Astrocyte (in vitro differentiated cells and primary cell): ENCODE data around the gene AUTS2. TPM values are rescaled to one million over a fixed set of nuclear protein-coding genes. Genes with fewer than 3 reads are reported as not detected.

Experiments used
- DNase-seq: peaks from one replicate; pipeline ENCODE4 v3.0.0-alpha.2; 2010; ENCODE audit warnings: low read depth
- FAIRE-seq: peaks from 2 replicates; lab custom pipeline; 2011; peaks lifted over from hg19 to GRCh38; lab: Jason Lieb, UNC
- H2AFZ ChIP-seq: 2 replicates; pipeline ENCODE4 v1.6.0; 2012; ENCODE audit warnings: low read depth, low read length, inconsistent platforms
- H3K27ac ChIP-seq: 2 replicates; pipeline ENCODE4 v1.5.1; 2011; ENCODE audit warnings: low read depth, low read length, inconsistent platforms
- H3K27me3 ChIP-seq: 2 replicates; pipeline ENCODE4 v1.6.0; 2011; ENCODE audit warnings: low read length, inconsistent platforms; ENCODE audit not compliant: insufficient read depth
- H3K36me3 ChIP-seq: 2 replicates; pipeline ENCODE4 v1.5.1; 2011; ENCODE audit warnings: low read length, inconsistent platforms; ENCODE audit not compliant: insufficient read depth
- H3K4me1 ChIP-seq: 2 replicates; pipeline ENCODE4 v1.5.1; 2011; ENCODE audit warnings: low read length, inconsistent platforms; ENCODE audit not compliant: insufficient read depth
- H3K4me2 ChIP-seq: 2 replicates; pipeline ENCODE4 v1.6.0; 2012; ENCODE audit warnings: low read length, inconsistent platforms
- H3K4me3 ChIP-seq: 2 replicates; pipeline ENCODE4 v1.5.1; 2011; ENCODE audit warnings: low read depth, mild to moderate bottlenecking, low read length, inconsistent platforms; ENCODE audit not compliant: insufficient read depth
- H3K79me2 ChIP-seq: 2 replicates; pipeline ENCODE4 v1.6.0; 2012; ENCODE audit warnings: mild to moderate bottlenecking, low read length, inconsistent platforms; ENCODE audit not compliant: insufficient read depth
- H3K9ac ChIP-seq: 2 replicates; pipeline ENCODE4 v1.6.0; 2012; ENCODE audit warnings: mild to moderate bottlenecking, low read length, inconsistent platforms
- H3K9me3 ChIP-seq: 2 replicates; pipeline ENCODE4 v1.5.1; 2012; ENCODE audit warnings: low read depth, mild to moderate bottlenecking, low read length, inconsistent platforms; ENCODE audit not compliant: insufficient read depth
- H4K20me1 ChIP-seq: 2 replicates; pipeline ENCODE4 v1.6.0; 2012; ENCODE audit warnings: low read length, inconsistent platforms; ENCODE audit not compliant: insufficient read depth
- H3K27ac Mint-ChIP-seq: one replicate; pipeline ENCODE4 v1.8.0; 2021; ENCODE audit warnings: mild to moderate bottlenecking, mixed read lengths; ENCODE audit not compliant: unreplicated experiment
- H3K27me3 Mint-ChIP-seq: one replicate; pipeline ENCODE4 v1.8.0; 2021; ENCODE audit warnings: low read depth, mixed read lengths; ENCODE audit not compliant: unreplicated experiment
- H3K36me3 Mint-ChIP-seq: one replicate; pipeline ENCODE4 v1.8.0; 2021; ENCODE audit warnings: low read depth, mixed read lengths; ENCODE audit not compliant: unreplicated experiment
- H3K4me1 Mint-ChIP-seq: one replicate; pipeline ENCODE4 v1.8.0; 2021; ENCODE audit warnings: low read depth, mixed read lengths; ENCODE audit not compliant: unreplicated experiment
- H3K4me3 Mint-ChIP-seq: one replicate; pipeline ENCODE4 v1.8.0; 2021; ENCODE audit warnings: mild to moderate bottlenecking, moderate library complexity, mixed read lengths; ENCODE audit not compliant: unreplicated experiment
- H3K9me3 Mint-ChIP-seq: one replicate; pipeline ENCODE4 v1.8.0; 2021; ENCODE audit warnings: mild to moderate bottlenecking, mixed read lengths; ENCODE audit not compliant: unreplicated experiment
- CTCF ChIP-seq: IDR thresholded peaks from 2 replicates; pipeline ENCODE4 v1.5.1; 2011; ENCODE audit warnings: low read depth, mild to moderate bottlenecking, inconsistent platforms, low read length, moderate library complexity; ENCODE audit not compliant: insufficient read depth
- EZH2 ChIP-seq: IDR thresholded peaks from 2 replicates; pipeline ENCODE4 v1.6.1; 2012; ENCODE audit warnings: mild to moderate bottlenecking, low read length, inconsistent platforms; ENCODE audit not compliant: insufficient read depth
- total RNA-seq: library from RNA; stranded (reverse); gene quantifications from 2 replicates; pipeline ENCODE4 v1.2.1, GENCODE V29; 2021

Gene AUTS2
- total RNA-seq, 1 donor from 2014 or later = 73.2 TPM

- Mint-ChIP-seq H3K27ac (no peak overlapping the region), H3K9me3 (no peaks in the 10 kb centered on the region), H3K4me3 (no peak overlapping the region), H3K36me3 (peaks cover 30% of the 10 kb centered on the region), H3K4me1 (no peaks in the 10 kb centered on the region), H3K27me3 (no peaks in the 10 kb centered on the region)
- Histone ChIP-seq H3K4me2 (no peak overlapping the region), H3K79me2 (no peaks in the 10 kb centered on the region), H3K9ac (no peak overlapping the region), H3K4me1 (no peaks in the 10 kb centered on the region), H3K27me3 (no peaks in the 10 kb centered on the region), H3K4me3 (no peak overlapping the region), H3K36me3 (peaks cover 31% of the 10 kb centered on the region), H3K9me3 (no peaks in the 10 kb centered on the region), H3K27ac (no peak overlapping the region), H4K20me1 (peaks cover 5% of the 10 kb centered on the region), H2AFZ (no peak overlapping the region)
- no peak for FAIRE-seq
- TF ChIP-seq EZH2 = no peak
- TF ChIP-seq CTCF = no peak
- DNase-seq = no peak
Measured at GRCh38 chr7:70790215-70791073, 1192.2 kb downstream of the AUTS2 start.

- no peak overlapping the region for H3K9ac ChIP-seq
- no peak for DNase-seq
- no peak for TF ChIP-seq CTCF
- TF ChIP-seq EZH2 = no peak
- no peak overlapping the region for H3K4me2 ChIP-seq
- Mint-ChIP-seq H3K27me3 (no peaks in the 10 kb centered on the region), H3K36me3 (peaks cover 26% of the 10 kb centered on the region), H3K9me3 (no peaks in the 10 kb centered on the region), H3K27ac (no peak overlapping the region), H3K4me3 (no peak overlapping the region), H3K4me1 (no peaks in the 10 kb centered on the region)
- H2AFZ ChIP-seq = no peak overlapping the region
- H3K9me3 ChIP-seq = no peaks in the 10 kb centered on the region
- H3K27me3 ChIP-seq = no peaks in the 10 kb centered on the region
- H3K36me3 ChIP-seq = peaks cover 22% of the 10 kb centered on the region
- H3K79me2 ChIP-seq = no peaks in the 10 kb centered on the region
- H3K4me1 ChIP-seq = no peaks in the 10 kb centered on the region
- peaks cover 5% of the 10 kb centered on the region for H4K20me1 ChIP-seq
- no peak for FAIRE-seq
- no peak overlapping the region for H3K4me3 ChIP-seq
- no peak overlapping the region for H3K27ac ChIP-seq
Measured at GRCh38 chr7:70791341-70791740, 1193.1 kb downstream of the AUTS2 start.

- no peak for DNase-seq
- Mint-ChIP-seq H3K9me3 (no peaks in the 10 kb centered on the region), H3K4me1 (no peaks in the 10 kb centered on the region), H3K27ac (no peak overlapping the region), H3K27me3 (no peaks in the 10 kb centered on the region), H3K36me3 (peaks cover 21% of the 10 kb centered on the region), H3K4me3 (no peak overlapping the region)
- Histone ChIP-seq H3K27me3 (no peaks in the 10 kb centered on the region), H4K20me1 (peaks cover 5% of the 10 kb centered on the region), H3K4me3 (no peak overlapping the region), H3K79me2 (no peaks in the 10 kb centered on the region), H2AFZ (no peak overlapping the region), H3K36me3 (peaks cover 13% of the 10 kb centered on the region), H3K9me3 (no peaks in the 10 kb centered on the region), H3K27ac (no peak overlapping the region), H3K9ac (no peak overlapping the region), H3K4me2 (no peak overlapping the region), H3K4me1 (no peaks in the 10 kb centered on the region)
- TF ChIP-seq EZH2 (no peak), CTCF (no peak)
- no peak for FAIRE-seq
Measured at GRCh38 chr7:70793060-70793459, 1194.8 kb downstream of the AUTS2 start.
